HL-60 (cell line): Measurements from ENCODE around the gene TP53TG5.

Experiments
- DNase-seq, 2 experiments: peaks; one replicate each; pipeline ENCODE4 v3.0.0-alpha.2; 2010 to 2020; ENCODE audit warnings: low read depth in 1 of 2, low spot score in 1 of 2
- H3K27ac ChIP-seq: fragments of 250-450 bp; sonication (Bioruptor Pico); replicated peaks from 2 replicates; pipeline ENCODE4 v1.5.1; 2020; ENCODE audit warnings: mild to moderate bottlenecking, moderate library complexity
- H3K27me3 ChIP-seq: fragments of 250-450 bp; sonication (Bioruptor Pico); 2 replicates; pipeline ENCODE4 v1.5.1; 2021; ENCODE audit warnings: mild to moderate bottlenecking, moderate library complexity; ENCODE audit not compliant: insufficient read depth, poor library complexity, severe bottlenecking
- H3K4me3 ChIP-seq: replicated peaks from 2 replicates; pipeline ENCODE4 v1.5.1; 2011; ENCODE audit warnings: mild to moderate bottlenecking, control low read depth, low read length; ENCODE audit not compliant: insufficient read depth
- CTCF ChIP-seq: IDR thresholded peaks from one replicate; pipeline ENCODE4 v1.5.1; 2011; ENCODE audit warnings: low read length, control low read depth, inconsistent platforms; ENCODE audit not compliant: insufficient read depth
- GABPA ChIP-seq: IDR thresholded peaks from 2 replicates; pipeline ENCODE4 v1.6.1; 2012; ENCODE audit warnings: low read depth
- POLR2AphosphoS5 ChIP-seq: IDR thresholded peaks from 2 replicates; pipeline ENCODE4 v1.6.1; 2012; ENCODE audit warnings: low read depth
- REST ChIP-seq: IDR thresholded peaks from 2 replicates; pipeline ENCODE4 v1.6.1; 2012; ENCODE audit warnings: low read depth; ENCODE audit not compliant: insufficient replicate concordance
- SPI1 ChIP-seq: IDR thresholded peaks from 2 replicates; pipeline ENCODE4 v1.6.1; 2012; ENCODE audit warnings: low read depth, mild to moderate bottlenecking, borderline replicate concordance

The TP53TG5 gene

GRCh38 chr20:45372646-45373352 lies 5.3 kb downstream of the TP53TG5 start:
- no peak for TF ChIP-seq POLR2AphosphoS5
- TF ChIP-seq SPI1 = no peak
- TF ChIP-seq CTCF = no peak
- TF ChIP-seq GABPA = no peak
- no peak for TF ChIP-seq REST
- Histone ChIP-seq H3K4me3 (no peak overlapping the region), H3K27me3 (no peaks in the 10 kb centered on the region), H3K27ac (peak overlapping the region; percentile 62; the same call in 1 of the 2 replicates)
- no peak for DNase-seq

- no peak for TF ChIP-seq CTCF
- no peak for TF ChIP-seq POLR2AphosphoS5
- no peak for TF ChIP-seq REST
- no peak for TF ChIP-seq SPI1
- TF ChIP-seq GABPA = no peak
- H3K4me3 ChIP-seq = no peak overlapping the region
- H3K27ac ChIP-seq = no peak overlapping the region
- H3K27me3 ChIP-seq = no peaks in the 10 kb centered on the region
- DNase-seq = no peak
Measured at GRCh38 chr20:45372241-45372640, 5.9 kb downstream of the TP53TG5 start.

- Histone ChIP-seq H3K27ac (no peak overlapping the region), H3K27me3 (no peaks in the 10 kb centered on the region), H3K4me3 (no peak overlapping the region)
- TF ChIP-seq GABPA = no peak
- no peak for TF ChIP-seq CTCF
- TF ChIP-seq REST = no peak
- TF ChIP-seq SPI1 = no peak
- no peak for TF ChIP-seq POLR2AphosphoS5
- no peak for DNase-seq
Measured at GRCh38 chr20:45370571-45371160, 7.5 kb downstream of the TP53TG5 start.
